Measurements from ENCODE around the gene MRPL39. TPM values are rescaled to one million over a fixed set of nuclear protein-coding genes. Genes with fewer than 3 reads are reported as not detected.

Gene MRPL39
- total and polyA plus RNA-seq, 2 experiments from 2014 or later: 50.5 to 132 TPM

DNA sequence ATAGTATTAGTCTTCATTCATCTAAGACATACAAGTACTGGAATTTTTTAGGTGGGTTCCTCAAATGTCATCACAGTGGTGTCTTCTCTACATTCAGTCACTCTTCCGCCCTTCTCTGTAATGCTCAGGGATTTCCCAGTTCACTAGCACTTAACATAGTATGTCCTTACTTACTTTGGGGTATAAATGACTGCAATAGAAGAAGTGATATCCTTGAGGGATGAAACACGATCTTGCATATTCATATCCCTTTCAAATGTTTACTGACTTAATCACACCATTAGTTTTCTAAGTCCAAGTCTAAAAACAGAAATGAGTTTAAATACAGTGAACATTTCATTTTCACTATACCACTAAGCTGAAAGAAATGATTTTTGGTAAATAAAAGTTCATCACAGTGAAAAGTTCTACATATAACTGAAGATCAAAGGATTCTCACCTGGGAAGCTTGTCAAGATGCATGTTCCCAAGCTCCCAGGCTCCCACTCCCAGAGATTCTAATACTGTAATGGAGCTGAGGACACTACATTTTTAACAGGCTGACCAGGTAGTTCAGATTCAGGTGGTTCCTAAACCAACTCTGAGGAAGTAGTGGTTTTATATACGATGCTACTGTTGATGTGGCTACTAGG is 29.7 kb downstream of the MRPL39 start:
- no peak for TF ChIP-seq EZH2phosphoT487 (IDR thresholded peaks at IDR 0.05; ENCODE audit: unreplicated experiment)
- no peak for TF ChIP-seq NANOG (IDR thresholded peaks at IDR 0.05; ENCODE audit: borderline replicate concordance)
- TF ChIP-seq ZNF331 (CRISPR knock-in tag; IDR thresholded peaks at IDR 0.05; ENCODE audit: low read depth): no peak
- no peak for TF ChIP-seq POLR2AphosphoS5 (IDR thresholded peaks at IDR 0.05; ENCODE audit: low read depth)
- TF ChIP-seq, protein P1, sequence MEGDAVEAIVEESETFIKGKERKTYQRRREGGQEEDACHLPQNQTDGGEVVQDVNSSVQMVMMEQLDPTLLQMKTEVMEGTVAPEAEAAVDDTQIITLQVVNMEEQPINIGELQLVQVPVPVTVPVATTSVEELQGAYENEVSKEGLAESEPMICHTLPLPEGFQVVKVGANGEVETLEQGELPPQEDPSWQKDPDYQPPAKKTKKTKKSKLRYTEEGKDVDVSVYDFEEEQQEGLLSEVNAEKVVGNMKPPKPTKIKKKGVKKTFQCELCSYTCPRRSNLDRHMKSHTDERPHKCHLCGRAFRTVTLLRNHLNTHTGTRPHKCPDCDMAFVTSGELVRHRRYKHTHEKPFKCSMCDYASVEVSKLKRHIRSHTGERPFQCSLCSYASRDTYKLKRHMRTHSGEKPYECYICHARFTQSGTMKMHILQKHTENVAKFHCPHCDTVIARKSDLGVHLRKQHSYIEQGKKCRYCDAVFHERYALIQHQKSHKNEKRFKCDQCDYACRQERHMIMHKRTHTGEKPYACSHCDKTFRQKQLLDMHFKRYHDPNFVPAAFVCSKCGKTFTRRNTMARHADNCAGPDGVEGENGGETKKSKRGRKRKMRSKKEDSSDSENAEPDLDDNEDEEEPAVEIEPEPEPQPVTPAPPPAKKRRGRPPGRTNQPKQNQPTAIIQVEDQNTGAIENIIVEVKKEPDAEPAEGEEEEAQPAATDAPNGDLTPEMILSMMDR (conservative IDR thresholded peaks at IDR 0.05; ENCODE audit: low read depth in 2 of 2): no peak
- no peak for TF ChIP-seq STAT1 (IDR thresholded peaks at IDR 0.05; ENCODE audit: unreplicated experiment)
- TF ChIP-seq, protein P2, sequence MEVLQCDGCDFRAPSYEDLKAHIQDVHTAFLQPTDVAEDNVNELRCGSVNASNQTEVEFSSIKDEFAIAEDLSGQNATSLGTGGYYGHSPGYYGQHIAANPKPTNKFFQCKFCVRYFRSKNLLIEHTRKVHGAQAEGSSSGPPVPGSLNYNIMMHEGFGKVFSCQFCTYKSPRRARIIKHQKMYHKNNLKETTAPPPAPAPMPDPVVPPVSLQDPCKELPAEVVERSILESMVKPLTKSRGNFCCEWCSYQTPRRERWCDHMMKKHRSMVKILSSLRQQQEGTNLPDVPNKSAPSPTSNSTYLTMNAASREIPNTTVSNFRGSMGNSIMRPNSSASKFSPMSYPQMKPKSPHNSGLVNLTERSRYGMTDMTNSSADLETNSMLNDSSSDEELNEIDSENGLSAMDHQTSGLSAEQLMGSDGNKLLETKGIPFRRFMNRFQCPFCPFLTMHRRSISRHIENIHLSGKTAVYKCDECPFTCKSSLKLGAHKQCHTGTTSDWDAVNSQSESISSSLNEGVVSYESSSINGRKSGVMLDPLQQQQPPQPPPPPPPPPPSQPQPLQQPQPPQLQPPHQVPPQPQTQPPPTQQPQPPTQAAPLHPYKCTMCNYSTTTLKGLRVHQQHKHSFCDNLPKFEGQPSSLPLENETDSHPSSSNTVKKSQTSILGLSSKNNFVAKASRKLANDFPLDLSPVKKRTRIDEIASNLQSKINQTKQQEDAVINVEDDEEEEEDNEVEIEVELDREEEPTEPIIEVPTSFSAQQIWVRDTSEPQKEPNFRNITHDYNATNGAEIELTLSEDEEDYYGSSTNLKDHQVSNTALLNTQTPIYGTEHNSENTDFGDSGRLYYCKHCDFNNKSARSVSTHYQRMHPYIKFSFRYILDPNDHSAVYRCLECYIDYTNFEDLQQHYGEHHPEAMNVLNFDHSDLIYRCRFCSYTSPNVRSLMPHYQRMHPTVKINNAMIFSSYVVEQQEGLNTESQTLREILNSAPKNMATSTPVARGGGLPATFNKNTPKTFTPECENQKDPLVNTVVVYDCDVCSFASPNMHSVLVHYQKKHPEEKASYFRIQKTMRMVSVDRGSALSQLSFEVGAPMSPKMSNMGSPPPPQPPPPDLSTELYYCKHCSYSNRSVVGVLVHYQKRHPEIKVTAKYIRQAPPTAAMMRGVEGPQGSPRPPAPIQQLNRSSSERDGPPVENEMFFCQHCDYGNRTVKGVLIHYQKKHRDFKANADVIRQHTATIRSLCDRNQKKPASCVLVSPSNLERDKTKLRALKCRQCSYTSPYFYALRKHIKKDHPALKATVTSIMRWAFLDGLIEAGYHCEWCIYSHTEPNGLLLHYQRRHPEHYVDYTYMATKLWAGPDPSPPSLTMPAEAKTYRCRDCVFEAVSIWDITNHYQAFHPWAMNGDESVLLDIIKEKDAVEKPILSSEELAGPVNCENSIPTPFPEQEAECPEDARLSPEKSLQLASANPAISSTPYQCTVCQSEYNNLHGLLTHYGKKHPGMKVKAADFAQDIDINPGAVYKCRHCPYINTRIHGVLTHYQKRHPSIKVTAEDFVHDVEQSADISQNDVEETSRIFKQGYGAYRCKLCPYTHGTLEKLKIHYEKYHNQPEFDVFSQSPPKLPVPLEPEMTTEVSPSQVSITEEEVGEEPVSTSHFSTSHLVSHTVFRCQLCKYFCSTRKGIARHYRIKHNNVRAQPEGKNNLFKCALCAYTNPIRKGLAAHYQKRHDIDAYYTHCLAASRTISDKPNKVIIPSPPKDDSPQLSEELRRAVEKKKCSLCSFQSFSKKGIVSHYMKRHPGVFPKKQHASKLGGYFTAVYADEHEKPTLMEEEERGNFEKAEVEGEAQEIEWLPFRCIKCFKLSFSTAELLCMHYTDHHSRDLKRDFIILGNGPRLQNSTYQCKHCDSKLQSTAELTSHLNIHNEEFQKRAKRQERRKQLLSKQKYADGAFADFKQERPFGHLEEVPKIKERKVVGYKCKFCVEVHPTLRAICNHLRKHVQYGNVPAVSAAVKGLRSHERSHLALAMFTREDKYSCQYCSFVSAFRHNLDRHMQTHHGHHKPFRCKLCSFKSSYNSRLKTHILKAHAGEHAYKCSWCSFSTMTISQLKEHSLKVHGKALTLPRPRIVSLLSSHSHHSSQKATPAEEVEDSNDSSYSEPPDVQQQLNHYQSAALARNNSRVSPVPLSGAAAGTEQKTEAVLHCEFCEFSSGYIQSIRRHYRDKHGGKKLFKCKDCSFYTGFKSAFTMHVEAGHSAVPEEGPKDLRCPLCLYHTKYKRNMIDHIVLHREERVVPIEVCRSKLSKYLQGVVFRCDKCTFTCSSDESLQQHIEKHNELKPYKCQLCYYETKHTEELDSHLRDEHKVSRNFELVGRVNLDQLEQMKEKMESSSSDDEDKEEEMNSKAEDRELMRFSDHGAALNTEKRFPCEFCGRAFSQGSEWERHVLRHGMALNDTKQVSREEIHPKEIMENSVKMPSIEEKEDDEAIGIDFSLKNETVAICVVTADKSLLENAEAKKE (CRISPR knock-in tag; IDR thresholded peaks at IDR 0.05): no peak
- no peak for TF ChIP-seq CREB1 (CRISPR knock-in tag; IDR thresholded peaks at IDR 0.05; ENCODE audit: low read depth)
- TF ChIP-seq, protein P3, sequence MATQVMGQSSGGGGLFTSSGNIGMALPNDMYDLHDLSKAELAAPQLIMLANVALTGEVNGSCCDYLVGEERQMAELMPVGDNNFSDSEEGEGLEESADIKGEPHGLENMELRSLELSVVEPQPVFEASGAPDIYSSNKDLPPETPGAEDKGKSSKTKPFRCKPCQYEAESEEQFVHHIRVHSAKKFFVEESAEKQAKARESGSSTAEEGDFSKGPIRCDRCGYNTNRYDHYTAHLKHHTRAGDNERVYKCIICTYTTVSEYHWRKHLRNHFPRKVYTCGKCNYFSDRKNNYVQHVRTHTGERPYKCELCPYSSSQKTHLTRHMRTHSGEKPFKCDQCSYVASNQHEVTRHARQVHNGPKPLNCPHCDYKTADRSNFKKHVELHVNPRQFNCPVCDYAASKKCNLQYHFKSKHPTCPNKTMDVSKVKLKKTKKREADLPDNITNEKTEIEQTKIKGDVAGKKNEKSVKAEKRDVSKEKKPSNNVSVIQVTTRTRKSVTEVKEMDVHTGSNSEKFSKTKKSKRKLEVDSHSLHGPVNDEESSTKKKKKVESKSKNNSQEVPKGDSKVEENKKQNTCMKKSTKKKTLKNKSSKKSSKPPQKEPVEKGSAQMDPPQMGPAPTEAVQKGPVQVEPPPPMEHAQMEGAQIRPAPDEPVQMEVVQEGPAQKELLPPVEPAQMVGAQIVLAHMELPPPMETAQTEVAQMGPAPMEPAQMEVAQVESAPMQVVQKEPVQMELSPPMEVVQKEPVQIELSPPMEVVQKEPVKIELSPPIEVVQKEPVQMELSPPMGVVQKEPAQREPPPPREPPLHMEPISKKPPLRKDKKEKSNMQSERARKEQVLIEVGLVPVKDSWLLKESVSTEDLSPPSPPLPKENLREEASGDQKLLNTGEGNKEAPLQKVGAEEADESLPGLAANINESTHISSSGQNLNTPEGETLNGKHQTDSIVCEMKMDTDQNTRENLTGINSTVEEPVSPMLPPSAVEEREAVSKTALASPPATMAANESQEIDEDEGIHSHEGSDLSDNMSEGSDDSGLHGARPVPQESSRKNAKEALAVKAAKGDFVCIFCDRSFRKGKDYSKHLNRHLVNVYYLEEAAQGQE (IDR thresholded peaks at IDR 0.05; ENCODE audit: unreplicated experiment): no peak
- no peak for TF ChIP-seq ZNF114 (CRISPR knock-in tag; IDR thresholded peaks at IDR 0.05)
- TF ChIP-seq EZH2 (IDR thresholded peaks at IDR 0.05; ENCODE audit: low read depth, unreplicated experiment): no peak
- TF ChIP-seq, protein P4, sequence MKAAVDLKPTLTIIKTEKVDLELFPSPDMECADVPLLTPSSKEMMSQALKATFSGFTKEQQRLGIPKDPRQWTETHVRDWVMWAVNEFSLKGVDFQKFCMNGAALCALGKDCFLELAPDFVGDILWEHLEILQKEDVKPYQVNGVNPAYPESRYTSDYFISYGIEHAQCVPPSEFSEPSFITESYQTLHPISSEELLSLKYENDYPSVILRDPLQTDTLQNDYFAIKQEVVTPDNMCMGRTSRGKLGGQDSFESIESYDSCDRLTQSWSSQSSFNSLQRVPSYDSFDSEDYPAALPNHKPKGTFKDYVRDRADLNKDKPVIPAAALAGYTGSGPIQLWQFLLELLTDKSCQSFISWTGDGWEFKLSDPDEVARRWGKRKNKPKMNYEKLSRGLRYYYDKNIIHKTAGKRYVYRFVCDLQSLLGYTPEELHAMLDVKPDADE (IDR thresholded peaks at IDR 0.05): no peak
- TF ChIP-seq JUNB (IDR thresholded peaks at IDR 0.05; ENCODE audit: unreplicated experiment): no peak
- H3K27me3 ChIP-seq (ENCODE audit: insufficient read depth): no peaks in the 10 kb centered on the region
- no peaks in the 10 kb centered on the region for H3K9me2 ChIP-seq (ENCODE audit: insufficient read depth)
- H3K79me2 ChIP-seq (replicated peaks; ENCODE audit: insufficient read depth): no peaks in the 10 kb centered on the region
- Mint-ChIP-seq H3K4me3 (no peak overlapping the region), H3K36me3 (ENCODE audit: low read depth) (peaks cover 15% of the 10 kb centered on the region; the same call in 2 of the 3 replicates), H3K27me3 (ENCODE audit: insufficient read depth, low read depth, poor library complexity) (no peaks in the 10 kb centered on the region), H3K27ac (no peak overlapping the region), H3K4me1 (peaks cover 9% of the 10 kb centered on the region; the same call in 2 of the 3 replicates), H3K9me3 (no peaks in the 10 kb centered on the region)
- ATAC-seq (no peak), DNase-seq (ENCODE audit: low spot score) (no peak)
- no peak overlapping the region for H3K27ac ChIP-seq (ENCODE audit: low read depth)
- no peaks in the 10 kb centered on the region for H4K20me1 ChIP-seq (replicated peaks; ENCODE audit: insufficient read depth)
- no peak overlapping the region for H2AFZ ChIP-seq
- H3F3A ChIP-seq (replicated peaks; ENCODE audit: low read depth): no peaks in the 10 kb centered on the region
- no peak overlapping the region for H3K4me2 ChIP-seq
- peaks cover 6% of the 10 kb centered on the region; the same call in 1 of the 2 replicates for H3K4me1 ChIP-seq (ENCODE audit: insufficient read depth)
- H3K4me3 ChIP-seq: no peak overlapping the region
- no peaks in the 10 kb centered on the region for H3K36me3 ChIP-seq (ENCODE audit: insufficient read depth)

Measured in GM23338 (cell line).